BE2C (cell line): ENCODE results near the gene HSPBP1.

ENCODE experiments used
- DNase-seq: peaks from one replicate; pipeline ENCODE4 v3.0.0-alpha.2; 2020
- H3K27me3 ChIP-seq: fragments of 250-450 bp; sonication (Bioruptor Pico); 2 replicates; pipeline ENCODE4 v1.5.1; 2020; ENCODE audit warnings: mild to moderate bottlenecking
- H3K36me3 ChIP-seq: fragments of 250-450 bp; sonication (Bioruptor Pico); 2 replicates; pipeline ENCODE4 v1.5.1; 2020; ENCODE audit warnings: mild to moderate bottlenecking
- H3K4me1 ChIP-seq: fragments of 250-450 bp; sonication (Bioruptor Pico); 2 replicates; pipeline ENCODE4 v1.5.1; 2020
- H3K4me3 ChIP-seq: 2 replicates; pipeline ENCODE4 v1.5.1; 2011; ENCODE audit warnings: low read depth, low read length
- H3K9me3 ChIP-seq: fragments of 250-450 bp; sonication (Bioruptor Pico); 2 replicates; pipeline ENCODE4 v1.5.1; 2020
- CTCF ChIP-seq: IDR thresholded peaks from 2 replicates; pipeline ENCODE4 v1.5.1; 2012; ENCODE audit warnings: mild to moderate bottlenecking, low read depth, low read length

The HSPBP1 gene

GRCh38 chr19:55306712-55307111 lies 26.8 kb upstream of the HSPBP1 start:
- no peaks in the 10 kb centered on the region for H3K27me3 ChIP-seq
- no peak overlapping the region for H3K4me3 ChIP-seq
- no peak for TF ChIP-seq CTCF
- H3K4me1 ChIP-seq: no peaks in the 10 kb centered on the region
- no peak for DNase-seq
- no peaks in the 10 kb centered on the region for H3K9me3 ChIP-seq
- H3K36me3 ChIP-seq: peaks cover 39% of the 10 kb centered on the region

- no peaks in the 10 kb centered on the region; the same call in 1 of the 2 replicates for H3K4me1 ChIP-seq
- DNase-seq: no peak
- no peak for TF ChIP-seq CTCF
These were observed 26.2 kb upstream of the HSPBP1 start for GRCh38 chr19:55305983-55306562.

GRCh38 chr19:55305491-55305890 lies 25.6 kb upstream of the HSPBP1 start:
- Histone ChIP-seq H3K36me3 (peaks cover 39% of the 10 kb centered on the region), H3K4me1 (no peaks in the 10 kb centered on the region; the same call in 1 of the 2 replicates), H3K27me3 (no peaks in the 10 kb centered on the region), H3K4me3 (no peak overlapping the region), H3K9me3 (no peaks in the 10 kb centered on the region)
- DNase-seq: peak; percentile 66
- no peak for TF ChIP-seq CTCF

More at GRCh38 chr19:55305983-55306562, 26.2 kb upstream of the HSPBP1 start:
- no peaks in the 10 kb centered on the region for H3K9me3 ChIP-seq
- no peaks in the 10 kb centered on the region for H3K27me3 ChIP-seq
- peaks cover 39% of the 10 kb centered on the region for H3K36me3 ChIP-seq
- H3K4me3 ChIP-seq: no peak overlapping the region

- Histone ChIP-seq H3K9me3 (no peaks in the 10 kb centered on the region), H3K36me3 (peaks cover 39% of the 10 kb centered on the region), H3K27me3 (no peaks in the 10 kb centered on the region), H3K4me1 (no peaks in the 10 kb centered on the region; the same call in 1 of the 2 replicates), H3K4me3 (no peak overlapping the region)
- DNase-seq: no peak
- TF ChIP-seq CTCF: no peak
These were observed 25.1 kb upstream of the HSPBP1 start for GRCh38 chr19:55304980-55305379.

- Histone ChIP-seq H3K4me1 (no peaks in the 10 kb centered on the region; the same call in 1 of the 2 replicates), H3K4me3 (no peak overlapping the region), H3K36me3 (peaks cover 39% of the 10 kb centered on the region), H3K27me3 (no peaks in the 10 kb centered on the region), H3K9me3 (no peaks in the 10 kb centered on the region)
- TF ChIP-seq CTCF: no peak
- peak; percentile 74 for DNase-seq
These were observed 24.5 kb upstream of the HSPBP1 start for GRCh38 chr19:55304279-55304978.

- no peak for TF ChIP-seq CTCF
- Histone ChIP-seq H3K9me3 (no peaks in the 10 kb centered on the region), H3K4me1 (no peaks in the 10 kb centered on the region; the same call in 1 of the 2 replicates), H3K4me3 (no peak overlapping the region), H3K27me3 (no peaks in the 10 kb centered on the region), H3K36me3 (peaks cover 33% of the 10 kb centered on the region)
- no peak for DNase-seq
These were observed 23.6 kb upstream of the HSPBP1 start for GRCh38 chr19:55303477-55303876.
